Loucy (cell line): ENCODE results near the gene SYT2.

Source experiments
- H2AFZ ChIP-seq: fragments of 200-600 bp; sonication (generic); 2 replicates; pipeline ENCODE4 v1.6.0; 2016; ENCODE audit warnings: antibody characterized with exemption, mild to moderate bottlenecking, low read length, moderate library complexity
- H3F3A ChIP-seq: fragments of 200-600 bp; 2 replicates; pipeline ENCODE4 v1.6.0; 2016; ENCODE audit warnings: antibody characterized with exemption, low read depth, mild to moderate bottlenecking
- H3K27me3 ChIP-seq: fragments of 200-600 bp; sonication (generic); 2 replicates; pipeline ENCODE4 v1.6.1; 2014; ENCODE audit warnings: low read length, mild to moderate bottlenecking; ENCODE audit not compliant: insufficient read depth, poor library complexity, severe bottlenecking
- H3K36me3 ChIP-seq: fragments of 200-600 bp; sonication (generic); 2 replicates; pipeline ENCODE4 v1.6.1; 2016; ENCODE audit warnings: low read length; ENCODE audit not compliant: insufficient read depth
- H3K4me1 ChIP-seq: fragments of 200-600 bp; sonication (generic); 2 replicates; pipeline ENCODE4 v1.5.1; 2014; ENCODE audit warnings: low read length, mild to moderate bottlenecking; ENCODE audit not compliant: insufficient read depth, poor library complexity, severe bottlenecking
- H3K4me2 ChIP-seq: fragments of 200-600 bp; sonication (generic); 2 replicates; pipeline ENCODE4 v1.6.0; 2014; ENCODE audit warnings: antibody characterized with exemption, low read length, low read depth, mild to moderate bottlenecking; ENCODE audit not compliant: poor library complexity, severe bottlenecking
- H3K4me3 ChIP-seq: fragments of 200-600 bp; sonication (generic); 2 replicates; pipeline ENCODE4 v1.5.1; 2014; ENCODE audit warnings: low read length, mild to moderate bottlenecking, mixed read lengths; ENCODE audit not compliant: poor library complexity, severe bottlenecking
- H3K79me2 ChIP-seq: fragments of 200-600 bp; sonication (generic); 2 replicates; pipeline ENCODE4 v1.6.1; 2014; ENCODE audit warnings: low read length; ENCODE audit not compliant: insufficient read depth
- H3K9ac ChIP-seq: fragments of 200-600 bp; sonication (generic); 2 replicates; pipeline ENCODE4 v1.6.0; 2014; ENCODE audit warnings: mild to moderate bottlenecking, low read depth, low read length, moderate library complexity; ENCODE audit not compliant: poor library complexity, severe bottlenecking
- H3K9me2 ChIP-seq: fragments of 200-600 bp; sonication (generic); replicated peaks from 2 replicates; pipeline ENCODE4 v1.6.1; 2016; ENCODE audit warnings: low read depth, low read length, mixed read lengths
- H3K9me3 ChIP-seq: fragments of 200-600 bp; sonication (generic); 2 replicates; pipeline ENCODE4 v1.6.1; 2014; ENCODE audit warnings: mild to moderate bottlenecking, antibody characterized with exemption, low read length, low read depth; ENCODE audit not compliant: insufficient read depth
- H4K20me1 ChIP-seq: fragments of 200-600 bp; sonication (generic); 2 replicates; pipeline ENCODE4 v1.6.0; 2014; ENCODE audit warnings: antibody characterized with exemption, low read length, mild to moderate bottlenecking; ENCODE audit not compliant: insufficient read depth, poor library complexity, severe bottlenecking
- EZH2phosphoT487 ChIP-seq: fragments of 200-600 bp; IDR thresholded peaks from 2 replicates; pipeline ENCODE4 v1.6.1; 2018; ENCODE audit warnings: antibody characterized with exemption, mild to moderate bottlenecking, moderate library complexity, borderline replicate concordance
- TF ChIP-seq, protein P1 (sequence below): fragments of 200-600 bp; sonication (generic); conservative IDR thresholded peaks from 2 replicates; pipeline ENCODE4 v1.5.1; 2014; ENCODE audit warnings: mild to moderate bottlenecking, antibody characterized with exemption, low read length

The SYT2 gene

DNA sequence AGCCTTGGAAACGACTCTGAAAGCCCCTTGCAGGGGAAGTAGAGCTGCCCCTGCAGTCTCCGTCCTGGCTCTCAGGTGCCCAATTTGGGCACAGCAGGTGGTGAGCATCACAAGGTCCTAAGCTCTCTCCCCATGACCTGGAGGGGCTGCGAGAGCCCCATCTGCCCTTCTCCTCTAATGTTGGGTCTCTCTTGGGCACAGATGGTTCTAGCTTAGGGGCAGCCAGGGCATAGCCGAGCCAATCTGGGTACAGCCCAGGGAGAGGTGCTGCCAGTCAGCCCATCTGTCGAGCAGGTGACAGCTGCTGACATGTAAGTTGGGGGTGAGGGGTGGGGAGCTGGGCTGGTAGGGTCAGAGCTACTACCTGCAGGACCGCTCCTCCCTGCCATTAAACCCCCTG, 50.7 kb downstream of the SYT2 start:
- H3K79me2 ChIP-seq, result no peaks in the 10 kb centered on the region

GRCh38 chr1:202658769-202659168, 51.5 kb downstream of the SYT2 start:
- Histone ChIP-seq H3K36me3 (no peaks in the 10 kb centered on the region), H2AFZ (no peak overlapping the region), H3K9ac (no peak overlapping the region), H3K9me3 (no peaks in the 10 kb centered on the region), H3F3A (no peaks in the 10 kb centered on the region), H3K4me2 (no peak overlapping the region), H3K79me2 (no peaks in the 10 kb centered on the region), H3K27me3 (no peaks in the 10 kb centered on the region), H3K9me2 (no peaks in the 10 kb centered on the region), H3K4me3 (no peak overlapping the region), H4K20me1 (no peaks in the 10 kb centered on the region), H3K4me1 (no peaks in the 10 kb centered on the region)
- TF ChIP-seq, protein P1, sequence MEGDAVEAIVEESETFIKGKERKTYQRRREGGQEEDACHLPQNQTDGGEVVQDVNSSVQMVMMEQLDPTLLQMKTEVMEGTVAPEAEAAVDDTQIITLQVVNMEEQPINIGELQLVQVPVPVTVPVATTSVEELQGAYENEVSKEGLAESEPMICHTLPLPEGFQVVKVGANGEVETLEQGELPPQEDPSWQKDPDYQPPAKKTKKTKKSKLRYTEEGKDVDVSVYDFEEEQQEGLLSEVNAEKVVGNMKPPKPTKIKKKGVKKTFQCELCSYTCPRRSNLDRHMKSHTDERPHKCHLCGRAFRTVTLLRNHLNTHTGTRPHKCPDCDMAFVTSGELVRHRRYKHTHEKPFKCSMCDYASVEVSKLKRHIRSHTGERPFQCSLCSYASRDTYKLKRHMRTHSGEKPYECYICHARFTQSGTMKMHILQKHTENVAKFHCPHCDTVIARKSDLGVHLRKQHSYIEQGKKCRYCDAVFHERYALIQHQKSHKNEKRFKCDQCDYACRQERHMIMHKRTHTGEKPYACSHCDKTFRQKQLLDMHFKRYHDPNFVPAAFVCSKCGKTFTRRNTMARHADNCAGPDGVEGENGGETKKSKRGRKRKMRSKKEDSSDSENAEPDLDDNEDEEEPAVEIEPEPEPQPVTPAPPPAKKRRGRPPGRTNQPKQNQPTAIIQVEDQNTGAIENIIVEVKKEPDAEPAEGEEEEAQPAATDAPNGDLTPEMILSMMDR, result no peak
- no peak for TF ChIP-seq EZH2phosphoT487

More for the DNA sequence above, 50.7 kb downstream of the SYT2 start:
- Histone ChIP-seq H3K4me2 (no peak overlapping the region), H3K27me3 (no peaks in the 10 kb centered on the region), H3F3A (no peaks in the 10 kb centered on the region), H3K9me3 (no peaks in the 10 kb centered on the region), H3K4me1 (peaks cover 3% of the 10 kb centered on the region), H3K9ac (no peak overlapping the region), H2AFZ (no peak overlapping the region), H4K20me1 (no peaks in the 10 kb centered on the region), H3K36me3 (no peaks in the 10 kb centered on the region), H3K4me3 (no peak overlapping the region), H3K9me2 (no peaks in the 10 kb centered on the region)
- TF ChIP-seq EZH2phosphoT487, result no peak
- TF ChIP-seq, protein P1, result no peak

GRCh38 chr1:202658251-202658759, 51.9 kb downstream of the SYT2 start:
- H3K9me2 ChIP-seq, result no peaks in the 10 kb centered on the region

More at GRCh38 chr1:202658251-202658759, 51.9 kb downstream of the SYT2 start:
- H3K79me2 ChIP-seq, result no peaks in the 10 kb centered on the region
- no peak overlapping the region for H3K4me3 ChIP-seq
- no peaks in the 10 kb centered on the region for H4K20me1 ChIP-seq
- H3K9ac ChIP-seq, result no peak overlapping the region
- no peaks in the 10 kb centered on the region for H3K36me3 ChIP-seq
- H3K27me3 ChIP-seq, result no peaks in the 10 kb centered on the region
- no peaks in the 10 kb centered on the region for H3K4me1 ChIP-seq
- H3K9me3 ChIP-seq, result no peaks in the 10 kb centered on the region
- no peaks in the 10 kb centered on the region for H3F3A ChIP-seq
- H3K4me2 ChIP-seq, result no peak overlapping the region
- no peak overlapping the region for H2AFZ ChIP-seq
- TF ChIP-seq, protein P1, result no peak
- no peak for TF ChIP-seq EZH2phosphoT487
